Stimulated activated CD4-positive, alpha-beta T cell treated with anti-CD3 and anti-CD28 coated beads, Interleukin-1b, Interleukin-23, amount 100 ng/mL, for 24 hours (primary cell): ENCODE measurements around the gene FBXL15.

Source experiments
- DNase-seq, 4 experiments: peaks; one replicate each; pipeline ENCODE4 v3.0.0-alpha.2; 2020; ENCODE audit warnings: low read depth in 4 of 4, low spot score in 1 of 4

FBXL15 gene

GRCh38 chr10:102420714-102421506 is at the start of gene FBXL15:
Gene FBXL15, plus strand, starts transcription at chr10:102420836. Its CDS starts 294 bp downstream, at chr10:102421130.
- peak; percentile 92 to 99 (median 94) for DNase-seq

- no peak for DNase-seq
These were observed 49.3 kb upstream of the FBXL15 start for GRCh38 chr10:102371295-102371694.

DNA sequence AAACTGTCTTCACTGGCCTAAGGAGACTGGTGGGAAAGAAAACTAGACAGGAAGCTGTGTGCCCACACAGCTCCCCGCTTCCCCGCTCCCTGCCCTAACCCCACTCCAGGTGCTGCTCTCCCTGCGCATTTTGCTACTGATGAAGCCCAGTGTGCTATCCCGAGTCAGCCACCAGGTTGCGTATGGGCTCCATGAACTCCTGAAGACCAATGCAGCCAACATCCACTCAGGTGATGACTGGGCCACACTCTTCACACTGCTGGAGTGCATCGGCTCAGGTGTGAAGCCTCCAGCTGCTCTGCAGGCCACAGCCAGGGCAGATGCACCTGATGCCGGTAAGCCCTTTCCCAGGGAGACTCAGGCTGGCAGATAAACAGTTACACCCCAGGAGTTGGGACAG is 45.4 kb upstream of the FBXL15 start:
- DNase-seq = no peak

GRCh38 chr10:102375867-102376266 is 44.8 kb upstream of the FBXL15 start:
- no peak for DNase-seq

DNA sequence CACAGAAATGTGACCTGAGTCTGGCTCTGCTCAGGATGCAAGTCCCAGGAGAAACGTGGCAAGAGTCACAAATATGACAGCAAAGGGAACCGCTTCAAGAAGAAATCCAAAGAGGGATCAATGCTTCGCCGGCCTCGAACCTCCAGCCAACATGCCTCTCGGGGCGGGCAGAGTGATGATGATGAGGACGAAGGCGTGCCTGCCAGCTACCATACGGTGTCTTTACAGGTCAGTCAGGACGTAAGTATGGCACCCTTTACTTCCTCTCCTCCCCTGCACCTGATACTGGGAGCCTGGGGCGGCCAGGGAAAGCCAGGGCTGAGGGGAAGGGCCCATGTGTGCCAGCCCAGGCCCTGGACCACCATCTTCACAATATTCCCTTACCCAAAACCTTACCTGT is 43.7 kb upstream of the FBXL15 start:
- DNase-seq = no peak

DNA sequence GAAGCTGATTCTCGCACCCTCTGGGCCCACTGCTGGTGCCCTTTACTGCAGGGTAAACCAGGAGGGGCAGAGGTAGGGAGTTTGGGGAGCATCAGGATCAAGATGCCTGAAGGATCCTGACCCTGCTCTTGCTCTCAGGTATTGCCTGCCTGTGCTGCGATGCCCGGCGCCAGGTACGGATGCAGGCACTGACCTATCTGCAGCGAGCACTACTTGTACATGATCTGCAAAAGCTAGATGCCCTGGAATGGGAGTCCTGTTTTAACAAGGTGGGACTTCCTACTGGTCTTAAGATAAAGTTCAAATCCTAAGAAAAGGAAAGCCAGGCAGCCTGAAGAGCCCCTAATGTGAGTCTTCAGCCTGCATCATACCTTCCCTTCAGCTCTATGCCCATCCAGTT is 41.3 kb upstream of the FBXL15 start:
- no peak for DNase-seq

- no peak for DNase-seq
These were observed 38.7 kb upstream of the FBXL15 start for GRCh38 chr10:102381983-102382382.

DNA sequence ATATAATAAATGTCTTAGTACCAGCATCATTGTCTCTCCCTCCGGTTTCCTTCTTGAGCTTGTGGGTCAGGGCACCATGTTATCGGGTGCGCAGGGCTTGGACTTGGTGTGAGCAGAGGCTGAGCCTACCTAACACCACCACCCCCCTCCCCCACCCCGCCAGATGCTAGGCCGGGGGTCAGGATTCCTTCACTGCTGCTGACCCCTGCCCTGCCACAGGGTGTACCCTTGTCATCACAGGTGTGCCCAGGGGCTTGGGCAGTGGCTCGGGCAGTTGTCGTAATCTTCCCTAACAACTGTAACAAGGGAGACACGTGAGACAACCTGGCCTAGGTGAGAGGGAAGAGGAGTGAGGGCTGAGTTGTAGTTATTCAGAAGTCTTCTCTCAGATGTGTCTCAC is 37.8 kb upstream of the FBXL15 start:
- DNase-seq = no peak

- DNase-seq = no peak
These were observed 36.6 kb upstream of the FBXL15 start for GRCh38 chr10:102384053-102384452.

DNA sequence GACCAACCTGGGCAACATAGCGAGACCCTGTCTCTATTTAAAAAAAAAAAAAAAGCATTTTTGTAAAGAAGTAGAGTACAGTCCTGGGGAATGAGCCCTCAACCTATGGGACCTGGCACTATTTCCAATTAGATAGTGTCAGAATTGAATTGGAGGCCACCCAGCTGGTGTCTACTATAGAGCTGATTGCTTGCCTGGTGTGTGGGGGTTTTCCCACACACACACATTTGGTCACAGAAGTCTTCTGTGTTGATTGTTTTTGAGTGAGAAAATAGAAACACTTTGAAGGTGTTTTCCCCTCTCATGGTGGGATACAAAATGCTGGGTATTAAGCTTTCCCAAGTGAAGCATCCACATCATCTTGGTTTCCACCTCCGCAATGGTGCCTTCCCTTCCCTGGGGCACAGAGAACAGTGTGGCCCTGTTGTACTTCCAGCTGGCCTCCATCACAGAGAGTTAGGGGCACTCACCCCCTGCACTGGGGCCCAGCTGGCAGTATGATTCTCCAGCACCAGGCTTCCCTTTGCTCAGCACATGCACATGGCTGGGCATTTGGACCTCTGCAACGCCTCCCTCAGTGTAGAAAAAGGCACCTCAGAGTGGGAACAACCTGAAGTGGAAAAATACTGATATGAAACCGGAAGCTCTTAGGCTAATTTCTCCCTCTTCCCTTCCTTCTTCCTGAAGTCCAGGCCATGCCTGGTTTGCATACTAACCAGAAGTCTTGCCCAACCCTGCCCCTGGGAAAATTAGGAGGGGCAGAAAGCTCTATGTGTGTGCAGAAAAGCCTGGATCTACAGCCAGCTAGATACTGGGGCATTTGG is 35.8 kb upstream of the FBXL15 start:
- DNase-seq = no peak

DNA sequence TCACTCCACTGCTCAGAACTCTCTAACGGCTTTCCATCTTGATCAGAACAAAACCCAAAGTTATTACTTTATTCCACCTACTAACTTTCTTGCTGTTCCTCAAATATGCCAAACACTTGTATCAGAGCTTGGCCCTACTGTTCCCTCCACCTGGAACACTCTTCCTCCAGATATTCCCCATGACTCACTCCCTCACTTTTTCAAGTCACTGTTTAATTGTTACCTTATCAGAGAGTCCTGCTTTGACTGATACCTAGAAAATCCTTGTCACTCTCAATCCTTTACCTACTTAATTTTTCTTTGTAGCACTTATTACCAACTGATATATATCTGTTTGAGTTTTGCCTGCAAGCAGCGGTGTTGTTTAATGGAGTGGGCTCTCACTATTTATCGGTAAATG is 30.7 kb upstream of the FBXL15 start:
- DNase-seq = no peak

DNA sequence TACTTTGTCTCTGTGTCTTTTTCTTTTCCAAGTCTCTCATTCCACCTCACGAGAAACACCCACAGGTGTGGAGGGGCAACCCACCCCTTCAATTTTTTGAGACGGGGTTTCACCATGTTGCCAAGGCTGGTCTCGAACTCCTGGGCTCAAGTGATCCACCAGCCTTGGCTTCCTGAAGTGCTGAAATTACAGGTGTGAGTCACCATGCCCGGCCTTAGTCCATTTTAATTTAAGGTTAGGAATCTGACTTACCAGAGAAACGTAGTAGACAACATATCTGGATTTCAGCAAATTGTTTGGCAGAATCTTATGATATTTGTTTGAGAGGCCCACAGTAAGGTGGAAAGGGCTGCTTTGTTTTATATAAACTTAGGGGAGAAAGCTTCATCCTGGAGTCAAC is 28.3 kb upstream of the FBXL15 start:
- no peak for DNase-seq

GRCh38 chr10:102393411-102394078 is 27.1 kb upstream of the FBXL15 start:
- no peak for DNase-seq

DNA sequence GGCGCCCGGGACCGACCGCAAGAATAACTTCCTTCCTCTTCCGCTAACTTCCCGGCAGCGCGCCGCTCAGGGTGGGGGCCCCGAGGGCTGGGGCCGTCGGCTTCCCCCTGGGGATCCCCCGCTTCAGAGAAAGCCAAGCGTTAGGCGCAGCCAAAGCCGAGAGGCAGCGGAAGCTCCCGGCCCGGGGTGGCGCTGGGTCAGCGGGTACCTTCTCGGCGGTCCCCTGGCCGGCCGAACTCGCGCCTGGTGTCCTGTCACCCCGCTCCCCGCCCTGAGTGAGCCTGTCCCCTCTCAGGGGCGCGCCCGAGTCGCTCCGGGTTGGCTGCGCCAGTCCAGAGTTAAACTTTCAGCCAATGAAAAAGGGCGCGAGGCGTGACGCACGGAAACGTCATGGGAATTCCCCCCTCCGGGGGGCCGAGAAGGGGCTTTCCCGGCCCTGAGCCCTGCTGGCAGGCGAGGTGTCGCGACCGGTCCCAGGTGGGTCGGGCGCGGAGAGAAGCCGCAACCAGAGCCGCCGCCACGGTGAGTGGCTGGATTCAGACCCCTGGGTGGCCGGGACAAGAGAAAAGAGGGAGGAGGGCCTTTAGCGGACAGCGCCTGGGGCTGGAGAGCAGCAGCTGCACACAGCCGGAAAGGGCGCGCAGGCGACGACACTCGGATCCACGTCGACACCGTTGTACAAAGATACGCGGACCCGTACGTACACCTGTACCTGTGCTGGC is 26.4 kb upstream of the FBXL15 start:
- DNase-seq = peak; percentile 95 to 99 (median 96)

- DNase-seq = peak in 2 of 4 experiments; percentile 31 to 53
These were observed 25.7 kb upstream of the FBXL15 start for GRCh38 chr10:102394801-102395399.

DNA sequence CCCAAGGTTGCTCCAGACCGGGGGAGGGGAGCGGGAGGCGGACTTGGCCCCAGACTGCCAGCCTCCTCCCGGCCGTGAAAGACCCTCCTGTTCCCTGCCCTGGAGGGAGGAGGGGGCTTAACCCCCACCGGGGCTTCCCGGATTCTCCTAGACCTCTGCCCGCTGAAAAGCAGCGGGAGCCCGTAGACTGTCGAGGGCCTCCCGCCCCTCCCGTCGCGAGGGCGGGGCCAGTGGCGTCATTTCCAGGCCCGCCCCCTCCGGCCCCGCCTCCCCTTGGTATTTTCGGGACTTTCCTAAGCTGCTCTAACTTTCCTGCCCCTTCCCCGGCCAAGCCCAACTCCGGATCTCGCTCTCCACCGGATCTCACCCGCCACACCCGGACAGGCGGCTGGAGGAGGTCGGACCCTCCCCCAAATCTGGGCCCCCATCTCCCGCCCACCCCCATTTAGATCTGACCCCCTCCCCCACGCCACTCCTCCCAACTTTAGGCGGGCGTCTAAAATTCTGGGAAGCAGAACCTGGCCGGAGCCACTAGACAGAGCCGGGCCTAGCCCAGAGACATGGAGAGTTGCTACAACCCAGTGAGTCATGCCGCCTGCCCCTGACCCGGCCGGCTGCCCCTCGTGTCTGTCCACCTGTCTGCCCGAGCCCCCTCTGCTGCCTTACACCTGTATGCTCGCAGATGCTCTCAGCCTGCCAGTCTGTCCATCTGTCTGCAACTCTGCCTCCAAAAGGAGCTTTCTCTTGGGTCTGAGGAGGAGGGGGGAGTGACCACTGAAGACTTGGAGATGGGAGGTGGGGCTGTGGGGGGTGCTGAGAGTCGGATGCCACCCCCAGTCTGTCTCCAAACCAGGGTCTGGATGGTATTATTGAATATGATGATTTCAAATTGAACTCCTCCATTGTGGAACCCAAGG is 25.0 kb upstream of the FBXL15 start, which contains the start of gene NFKB2:
Gene NFKB2 (plus strand): TSS at position 306 of the 917 bp plus-strand sequence. CDS start 255 bp downstream, at position 561.
- DNase-seq = peak; percentile 79 to 89 (median 86)

DNA sequence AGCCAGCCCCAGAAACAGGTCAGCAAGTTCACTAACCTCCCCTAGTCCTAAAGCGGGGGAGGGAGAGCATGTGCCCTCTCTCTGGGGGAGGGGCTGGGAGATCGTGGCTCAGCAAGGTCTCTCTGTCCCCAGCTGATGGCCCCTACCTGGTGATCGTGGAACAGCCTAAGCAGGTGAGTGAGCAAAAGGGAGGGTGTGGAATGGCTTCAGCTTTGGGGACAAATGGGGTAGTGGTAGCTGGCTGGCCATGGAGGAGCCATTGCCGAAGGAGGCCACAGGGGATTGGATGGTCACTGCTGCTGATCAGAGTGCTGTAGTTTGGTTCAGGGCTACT is 24.4 kb upstream of the FBXL15 start:
- DNase-seq = no peak

GRCh38 chr10:102396730-102397151 is 23.9 kb upstream of the FBXL15 start:
- DNase-seq = no peak
